Measurements from ENCODE around the gene PYM1.
A peak's percentile ranks its signal among the peaks of the same experiment; 100 is the strongest.
"Not testable (repeated sequence)": the region's sequence is repeated elsewhere in the genome, so short reads cannot be mapped to it uniquely, and the experiment has no call there.

PYM1 gene

GRCh38 chr12:55938826-55939501, 11.3 kb upstream of the PYM1 start:
- no peak for DNase-seq

- no peak for DNase-seq
Observed at GRCh38 chr12:55937981-55938380, 10.3 kb upstream of the PYM1 start.

- DNase-seq = no peak
Observed at GRCh38 chr12:55935738-55936151, 8.1 kb upstream of the PYM1 start.

- DNase-seq = no peak
Observed at GRCh38 chr12:55934773-55935172, 7.1 kb upstream of the PYM1 start.

GRCh38 chr12:55933799-55934742, 6.4 kb upstream of the PYM1 start:
- no peak for DNase-seq

- peak; percentile 32 for DNase-seq
Observed at GRCh38 chr12:55933169-55933798, 5.6 kb upstream of the PYM1 start.

GRCh38 chr12:55932551-55932910, 4.8 kb upstream of the PYM1 start:
- DNase-seq = peak; percentile 33

- no peak for DNase-seq
Observed at GRCh38 chr12:55931780-55932550, 4.3 kb upstream of the PYM1 start.

- DNase-seq = no peak
Observed at GRCh38 chr12:55931317-55931779, 3.7 kb upstream of the PYM1 start.

- DNase-seq = peak; percentile 65
Observed at GRCh38 chr12:55930771-55931316, 3.1 kb upstream of the PYM1 start, which contains the start of gene DGKA. TSS of gene DGKA (plus strand) at chr12:55931162. CDS start at chr12:55936504, 5,342 bp downstream.

- DNase-seq = no peak
Observed at GRCh38 chr12:55929306-55929791, 1.7 kb upstream of the PYM1 start.

GRCh38 chr12:55926738-55927587, 731 bp downstream of the PYM1 start:
- DNase-seq = peak; percentile 85

GRCh38 chr12:55925870-55926737, 1.6 kb downstream of the PYM1 start:
- DNase-seq = no peak

- DNase-seq = no peak
Observed at GRCh38 chr12:55925371-55925770, 2.3 kb downstream of the PYM1 start.

- DNase-seq = not testable (repeated sequence)
Observed at GRCh38 chr12:55923648-55924047, 4.0 kb downstream of the PYM1 start.

- DNase-seq = no peak
Observed at GRCh38 chr12:55922126-55922525, 5.6 kb downstream of the PYM1 start.

GRCh38 chr12:55919032-55919431, 8.7 kb downstream of the PYM1 start:
- DNase-seq = not testable (repeated sequence)

- peak; percentile 80 for DNase-seq
Observed at GRCh38 chr12:55915482-55915859, 12.2 kb downstream of the PYM1 start.

- DNase-seq = no peak
Observed at GRCh38 chr12:55912908-55913307, 14.8 kb downstream of the PYM1 start.

- DNase-seq = no peak
Observed at GRCh38 chr12:55909513-55909884, 18.2 kb downstream of the PYM1 start.

All from inflammatory macrophage treated with lipopolysaccharide for 4 hours (primary cell).